ENCODE measurements around the gene POTEH.
"Not testable (repeated sequence)": the region's sequence is repeated elsewhere in the genome, so short reads cannot be mapped to it uniquely, and the experiment has no call there.

The POTEH gene

GRCh38 chr22:15689749-15690125, at the start of gene POTEH:
Gene POTEH (plus strand): TSS chr22:15690026. CDS start chr22:15690078, 52 bp downstream.
- not testable (repeated sequence) for H3K4me1 ChIP-seq (ENCODE audit: control insufficient read depth in 1 of 2, insufficient read depth in 1 of 2, low read depth in 1 of 2, low read length in 1 of 2); H3K27me3 ChIP-seq; H3K4me3 ChIP-seq (ENCODE audit: low read depth in 1 of 2, low read length in 1 of 2)

DNA sequence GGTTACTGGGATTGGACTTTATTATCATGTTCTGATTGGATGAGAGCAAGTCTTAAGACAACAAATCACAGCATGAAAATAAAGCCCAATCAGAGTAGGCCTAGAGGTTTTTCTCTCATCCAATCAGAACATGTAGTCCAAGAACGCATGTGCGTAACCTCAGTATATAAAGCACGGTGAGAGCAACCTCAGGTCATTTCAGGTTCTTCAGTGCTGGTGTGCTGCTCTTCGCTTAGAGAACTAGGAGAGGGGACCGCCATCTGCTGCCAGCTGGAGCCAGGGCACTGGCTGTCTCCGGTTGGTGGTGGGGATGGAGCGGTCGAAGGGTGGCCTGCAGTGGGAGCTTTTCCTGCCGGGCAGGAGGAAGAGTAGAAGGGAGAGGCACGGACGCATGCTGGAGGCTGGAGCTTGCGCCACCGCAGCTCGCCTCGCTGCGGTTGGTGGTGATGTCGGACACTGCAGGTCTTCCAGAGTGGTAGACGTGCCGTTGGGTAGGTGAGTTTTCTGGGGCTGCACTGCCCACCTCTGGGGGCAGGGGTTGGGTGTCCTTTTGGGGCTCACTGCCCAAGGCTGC, 47.5 kb upstream of the POTEH start:
- not testable (repeated sequence) for H3K27ac ChIP-seq

More at GRCh38 chr22:15689749-15690125, at the start of gene POTEH:
- H3K9me3 ChIP-seq, H3K36me3 ChIP-seq, H3K27ac ChIP-seq: not testable (repeated sequence)

GRCh38 chr22:15651954-15652353, 37.9 kb upstream of the POTEH start:
- not testable (repeated sequence) for H3K9me3 ChIP-seq; H3K27ac ChIP-seq; H3K4me1 ChIP-seq (ENCODE audit: control insufficient read depth in 1 of 2, insufficient read depth in 1 of 2, low read depth in 1 of 2, low read length in 1 of 2); H3K27me3 ChIP-seq; H3K36me3 ChIP-seq; H3K4me3 ChIP-seq (ENCODE audit: low read depth in 1 of 2, low read length in 1 of 2)

More for the DNA sequence above, 47.5 kb upstream of the POTEH start:
- H3K27me3 ChIP-seq; H3K4me1 ChIP-seq (ENCODE audit: control insufficient read depth in 1 of 2, insufficient read depth in 1 of 2, low read depth in 1 of 2, low read length in 1 of 2); H3K4me3 ChIP-seq (ENCODE audit: low read depth in 1 of 2, low read length in 1 of 2); H3K9me3 ChIP-seq; H3K36me3 ChIP-seq: not testable (repeated sequence)

DNA sequence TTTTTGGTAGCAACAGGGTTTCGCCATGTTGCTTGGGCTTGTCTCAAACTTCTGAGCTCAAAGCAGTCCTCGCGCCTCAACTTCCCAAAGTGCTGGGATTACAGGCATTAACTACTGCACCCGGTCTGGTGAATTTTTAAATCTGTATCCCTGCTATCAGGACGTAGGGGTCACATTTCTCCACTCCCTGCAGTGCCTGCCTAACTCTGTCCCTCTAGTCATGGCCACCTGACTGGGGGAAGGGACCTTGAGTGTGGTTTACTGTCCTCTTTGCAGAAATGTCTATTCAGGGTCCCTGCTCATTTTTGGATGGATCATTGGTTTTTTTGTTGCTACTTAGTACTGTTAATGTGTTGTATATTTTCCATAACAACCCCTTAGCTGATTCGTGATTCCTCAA, 37.1 kb upstream of the POTEH start:
- H3K27ac ChIP-seq; H3K27me3 ChIP-seq; H3K4me1 ChIP-seq (ENCODE audit: control insufficient read depth in 1 of 2, insufficient read depth in 1 of 2, low read depth in 1 of 2, low read length in 1 of 2); H3K36me3 ChIP-seq; H3K4me3 ChIP-seq (ENCODE audit: low read depth in 1 of 2, low read length in 1 of 2); H3K9me3 ChIP-seq: not testable (repeated sequence)

- H3K27me3 ChIP-seq; H3K27ac ChIP-seq; H3K9me3 ChIP-seq; H3K4me3 ChIP-seq (ENCODE audit: low read depth in 1 of 2, low read length in 1 of 2); H3K36me3 ChIP-seq; H3K4me1 ChIP-seq (ENCODE audit: control insufficient read depth in 1 of 2, insufficient read depth in 1 of 2, low read depth in 1 of 2, low read length in 1 of 2): not testable (repeated sequence)
These were observed 36.6 kb upstream of the POTEH start for GRCh38 chr22:15653241-15653640.

- H3K4me1 ChIP-seq (ENCODE audit: control insufficient read depth in 1 of 2, insufficient read depth in 1 of 2, low read depth in 1 of 2, low read length in 1 of 2); H3K27me3 ChIP-seq; H3K4me3 ChIP-seq (ENCODE audit: low read depth in 1 of 2, low read length in 1 of 2); H3K9me3 ChIP-seq; H3K36me3 ChIP-seq; H3K27ac ChIP-seq: not testable (repeated sequence)
These were observed 28.7 kb upstream of the POTEH start for GRCh38 chr22:15661102-15661501.

DNA sequence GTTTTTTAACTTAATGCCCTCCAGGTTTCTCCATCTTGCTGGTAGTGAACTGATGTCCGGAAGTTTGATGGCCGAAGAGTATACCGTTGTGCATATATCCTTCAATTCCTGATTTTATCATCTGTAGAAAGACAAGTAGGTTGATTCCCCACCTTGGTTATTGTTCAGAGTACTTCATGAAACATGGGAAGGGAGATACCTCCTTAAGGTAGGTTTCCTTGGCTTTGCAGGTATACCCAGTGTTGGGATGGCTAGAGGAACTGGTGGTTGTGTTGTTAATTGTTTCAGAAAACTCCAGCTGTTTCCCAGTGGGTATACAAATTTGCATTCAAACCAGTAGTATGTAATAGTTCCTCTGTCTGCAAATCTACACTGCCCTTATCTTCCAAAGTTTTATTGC, 25.1 kb upstream of the POTEH start:
- H3K27ac ChIP-seq; H3K27me3 ChIP-seq; H3K4me3 ChIP-seq (ENCODE audit: low read depth in 1 of 2, low read length in 1 of 2); H3K9me3 ChIP-seq; H3K36me3 ChIP-seq; H3K4me1 ChIP-seq (ENCODE audit: control insufficient read depth in 1 of 2, insufficient read depth in 1 of 2, low read depth in 1 of 2, low read length in 1 of 2): not testable (repeated sequence)

DNA sequence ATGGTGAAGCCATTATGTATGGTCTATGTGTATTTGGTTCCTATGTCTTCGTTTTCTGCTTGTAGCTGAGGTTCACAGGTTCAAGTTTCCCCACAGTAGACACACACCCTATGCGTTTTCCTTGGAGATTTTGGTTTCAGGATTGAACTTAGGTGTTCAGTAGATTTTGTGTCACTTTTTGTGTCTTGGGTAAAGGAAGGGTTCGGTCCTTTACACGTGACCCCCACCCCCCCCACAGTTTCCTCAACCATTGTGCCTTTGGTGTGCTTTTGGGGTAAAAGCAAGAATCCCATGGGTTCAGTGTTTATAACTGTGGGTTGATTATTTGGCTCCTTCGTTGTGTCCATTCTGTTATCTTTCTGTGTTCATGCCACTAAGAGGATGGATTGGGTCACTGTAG, 24.3 kb upstream of the POTEH start:
- not testable (repeated sequence) for H3K4me3 ChIP-seq (ENCODE audit: low read depth in 1 of 2, low read length in 1 of 2); H3K36me3 ChIP-seq; H3K4me1 ChIP-seq (ENCODE audit: control insufficient read depth in 1 of 2, insufficient read depth in 1 of 2, low read depth in 1 of 2, low read length in 1 of 2); H3K27ac ChIP-seq; H3K9me3 ChIP-seq; H3K27me3 ChIP-seq

- not testable (repeated sequence) for H3K27ac ChIP-seq; H3K27me3 ChIP-seq; H3K36me3 ChIP-seq; H3K4me1 ChIP-seq (ENCODE audit: control insufficient read depth in 1 of 2, insufficient read depth in 1 of 2, low read depth in 1 of 2, low read length in 1 of 2); H3K9me3 ChIP-seq; H3K4me3 ChIP-seq (ENCODE audit: low read depth in 1 of 2, low read length in 1 of 2)
These were observed 20.4 kb upstream of the POTEH start for GRCh38 chr22:15669430-15669829.

- H3K27ac ChIP-seq; H3K36me3 ChIP-seq; H3K4me1 ChIP-seq (ENCODE audit: control insufficient read depth in 1 of 2, insufficient read depth in 1 of 2, low read depth in 1 of 2, low read length in 1 of 2); H3K27me3 ChIP-seq; H3K4me3 ChIP-seq (ENCODE audit: low read depth in 1 of 2, low read length in 1 of 2); H3K9me3 ChIP-seq: not testable (repeated sequence)
These were observed 10.1 kb upstream of the POTEH start for GRCh38 chr22:15679702-15680101.

- H3K27me3 ChIP-seq; H3K9me3 ChIP-seq; H3K4me1 ChIP-seq (ENCODE audit: control insufficient read depth in 1 of 2, insufficient read depth in 1 of 2, low read depth in 1 of 2, low read length in 1 of 2); H3K36me3 ChIP-seq; H3K27ac ChIP-seq; H3K4me3 ChIP-seq (ENCODE audit: low read depth in 1 of 2, low read length in 1 of 2): not testable (repeated sequence)
These were observed 5.7 kb upstream of the POTEH start for GRCh38 chr22:15684115-15684514.

DNA sequence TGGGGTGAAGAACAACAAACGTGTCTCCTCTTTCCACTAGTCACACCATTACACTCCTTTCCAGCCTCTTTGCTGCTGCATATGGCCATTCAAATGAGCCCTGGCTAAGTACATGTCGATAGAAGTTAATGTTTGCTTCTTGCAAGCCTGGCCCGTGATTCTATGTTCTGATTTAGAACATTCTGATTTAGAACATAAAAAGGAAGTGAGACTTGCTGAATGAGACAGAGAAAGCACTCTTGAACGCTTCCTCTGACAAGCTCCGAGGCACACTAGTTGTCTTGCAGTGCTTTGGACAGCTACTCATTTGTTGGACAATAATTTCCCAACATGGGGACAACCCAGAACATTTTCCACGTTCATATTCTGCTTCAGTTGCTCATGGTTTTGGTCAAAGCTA, 5.1 kb upstream of the POTEH start:
- not testable (repeated sequence) for H3K27me3 ChIP-seq

DNA sequence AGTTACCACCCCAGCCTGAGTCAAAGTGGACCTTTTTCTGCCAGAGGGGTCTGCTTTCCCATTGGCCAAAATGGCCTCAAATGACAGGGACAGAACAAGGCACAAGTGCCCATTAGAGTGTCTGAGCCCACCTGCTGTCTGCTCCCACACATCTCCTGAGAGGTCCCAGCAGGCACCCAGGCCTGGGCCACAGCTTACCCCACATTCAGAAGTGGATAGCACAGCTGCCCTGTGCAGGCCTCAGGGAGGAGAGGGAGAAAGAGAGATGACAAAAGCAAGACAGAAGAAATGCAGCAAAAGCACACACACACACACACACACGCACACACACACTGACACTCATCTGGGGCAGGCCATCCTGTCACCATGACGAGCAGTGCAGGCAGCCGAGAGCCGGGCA, 4.2 kb upstream of the POTEH start:
- not testable (repeated sequence) for H3K4me3 ChIP-seq (ENCODE audit: low read depth in 1 of 2, low read length in 1 of 2); H3K36me3 ChIP-seq; H3K9me3 ChIP-seq; H3K27ac ChIP-seq; H3K4me1 ChIP-seq (ENCODE audit: control insufficient read depth in 1 of 2, insufficient read depth in 1 of 2, low read depth in 1 of 2, low read length in 1 of 2); H3K27me3 ChIP-seq

More for the DNA sequence above, 5.1 kb upstream of the POTEH start:
- not testable (repeated sequence) for H3K4me3 ChIP-seq (ENCODE audit: low read depth in 1 of 2, low read length in 1 of 2); H3K9me3 ChIP-seq; H3K4me1 ChIP-seq (ENCODE audit: control insufficient read depth in 1 of 2, insufficient read depth in 1 of 2, low read depth in 1 of 2, low read length in 1 of 2); H3K36me3 ChIP-seq; H3K27ac ChIP-seq

GRCh38 chr22:15687086-15687485, 2.7 kb upstream of the POTEH start:
- not testable (repeated sequence) for H3K27me3 ChIP-seq; H3K9me3 ChIP-seq; H3K27ac ChIP-seq; H3K4me1 ChIP-seq (ENCODE audit: control insufficient read depth in 1 of 2, insufficient read depth in 1 of 2, low read depth in 1 of 2, low read length in 1 of 2); H3K4me3 ChIP-seq (ENCODE audit: low read depth in 1 of 2, low read length in 1 of 2); H3K36me3 ChIP-seq

- not testable (repeated sequence) for H3K27me3 ChIP-seq; H3K9me3 ChIP-seq; H3K4me1 ChIP-seq (ENCODE audit: control insufficient read depth in 1 of 2, insufficient read depth in 1 of 2, low read depth in 1 of 2, low read length in 1 of 2); H3K4me3 ChIP-seq (ENCODE audit: low read depth in 1 of 2, low read length in 1 of 2); H3K36me3 ChIP-seq; H3K27ac ChIP-seq
These were observed 2.1 kb upstream of the POTEH start for GRCh38 chr22:15687676-15688075.
